HG03575 (cell line): ENCODE results near the gene GLP2R.
"Not testable (repeated sequence)": the region's sequence is repeated elsewhere in the genome, so short reads cannot be mapped to it uniquely, and the experiment has no call there.

Source experiments
- ATAC-seq: cut with Tn5 transposase; IDR thresholded peaks from one replicate; pipeline ENCODE4 v1.9.1; 2021; ENCODE audit not compliant: unreplicated experiment, insufficient number of reproducible peaks, low FRiP score; ENCODE audit errors: extremely low read depth

GLP2R gene, protein sequence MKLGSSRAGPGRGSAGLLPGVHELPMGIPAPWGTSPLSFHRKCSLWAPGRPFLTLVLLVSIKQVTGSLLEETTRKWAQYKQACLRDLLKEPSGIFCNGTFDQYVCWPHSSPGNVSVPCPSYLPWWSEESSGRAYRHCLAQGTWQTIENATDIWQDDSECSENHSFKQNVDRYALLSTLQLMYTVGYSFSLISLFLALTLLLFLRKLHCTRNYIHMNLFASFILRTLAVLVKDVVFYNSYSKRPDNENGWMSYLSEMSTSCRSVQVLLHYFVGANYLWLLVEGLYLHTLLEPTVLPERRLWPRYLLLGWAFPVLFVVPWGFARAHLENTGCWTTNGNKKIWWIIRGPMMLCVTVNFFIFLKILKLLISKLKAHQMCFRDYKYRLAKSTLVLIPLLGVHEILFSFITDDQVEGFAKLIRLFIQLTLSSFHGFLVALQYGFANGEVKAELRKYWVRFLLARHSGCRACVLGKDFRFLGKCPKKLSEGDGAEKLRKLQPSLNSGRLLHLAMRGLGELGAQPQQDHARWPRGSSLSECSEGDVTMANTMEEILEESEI

GRCh38 chr17:9825641-9826150 is at the start of gene GLP2R:
Gene GLP2R (plus strand): TSS chr17:9825924. CDS start chr17:9826064, 140 bp downstream.
- no peak for ATAC-seq

- ATAC-seq, result no peak
Measured at GRCh38 chr17:9776911-9777310, 48.8 kb upstream of the GLP2R start.

DNA sequence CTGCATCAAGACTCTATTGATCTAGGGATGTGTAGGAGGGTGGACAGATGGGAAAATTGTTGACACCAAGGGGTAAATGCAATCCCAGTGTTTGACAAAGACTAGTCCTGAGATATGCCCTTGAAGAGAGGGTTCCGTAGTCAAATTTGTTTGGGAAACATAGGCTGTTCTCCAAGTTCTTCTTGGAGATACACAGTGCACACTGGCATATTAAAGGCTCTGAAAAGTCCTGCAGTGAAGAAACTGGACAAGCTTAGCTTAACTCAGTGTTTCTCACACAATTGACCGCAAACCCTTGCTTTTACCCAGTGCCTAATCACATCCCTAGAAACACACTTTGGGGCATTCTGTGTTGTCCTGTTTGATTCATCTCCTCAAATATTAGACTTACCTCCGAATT is 45.2 kb upstream of the GLP2R start:
- ATAC-seq, result no peak

DNA sequence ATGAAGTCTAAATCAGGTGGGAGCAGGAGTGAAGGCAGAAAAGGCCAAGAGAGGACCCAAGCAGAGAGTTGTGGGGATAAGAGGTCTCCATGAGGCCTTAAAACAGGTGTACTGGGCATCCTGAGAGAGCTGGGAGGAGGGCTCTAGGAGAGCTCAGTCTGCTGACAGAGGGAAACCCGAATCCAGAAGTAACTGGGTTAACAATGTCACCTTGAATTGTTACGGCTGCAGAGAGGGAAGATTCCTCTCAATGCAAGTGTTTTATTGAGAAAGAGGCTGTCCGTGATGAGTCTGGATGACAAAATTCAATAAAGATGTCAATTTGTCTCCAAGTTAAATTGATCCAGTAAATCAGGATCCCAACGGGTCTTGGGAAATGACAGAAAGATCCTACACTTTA is 42.7 kb upstream of the GLP2R start:
- ATAC-seq, result no peak

GRCh38 chr17:9783465-9783864 is 42.3 kb upstream of the GLP2R start:
- ATAC-seq, result not testable (repeated sequence)

DNA sequence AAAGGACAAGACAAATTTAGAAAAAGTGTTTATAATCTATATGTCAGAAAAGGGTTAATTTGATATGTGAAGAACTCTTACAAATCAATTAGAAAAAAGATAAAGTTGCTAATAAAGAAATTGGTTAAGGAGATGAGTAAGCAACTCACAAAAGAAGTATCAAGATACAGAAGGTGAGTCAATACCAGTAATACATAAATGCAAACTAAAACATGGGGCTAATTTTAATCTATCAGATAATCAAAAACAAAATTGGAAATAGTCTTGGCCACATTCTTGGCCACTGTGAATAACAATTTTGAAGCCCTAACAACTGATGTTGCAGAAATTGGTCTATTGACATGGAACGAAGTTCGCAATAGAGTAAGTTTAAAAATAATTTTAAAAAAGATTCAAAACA is 41.2 kb upstream of the GLP2R start:
- no peak for ATAC-seq

DNA sequence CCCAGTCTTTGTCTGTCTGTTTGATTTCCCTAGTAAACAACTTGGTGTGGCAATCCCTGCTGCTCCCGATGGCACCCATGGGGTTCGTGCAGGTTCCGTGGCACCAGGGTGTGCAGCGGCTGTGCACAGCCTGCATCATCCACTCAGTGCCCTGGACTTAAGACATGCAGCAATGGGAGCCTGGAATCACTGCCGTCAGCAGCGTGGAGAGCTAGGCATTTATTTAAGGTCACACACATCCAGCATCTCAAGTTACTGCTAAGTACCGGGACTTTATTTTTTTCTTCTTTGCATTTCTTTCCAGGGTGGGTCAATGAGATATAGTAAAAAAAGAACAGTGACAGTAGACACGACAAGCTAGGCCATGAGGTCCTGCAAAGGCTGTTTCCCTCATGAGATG is 37.1 kb upstream of the GLP2R start:
- no peak for ATAC-seq

DNA sequence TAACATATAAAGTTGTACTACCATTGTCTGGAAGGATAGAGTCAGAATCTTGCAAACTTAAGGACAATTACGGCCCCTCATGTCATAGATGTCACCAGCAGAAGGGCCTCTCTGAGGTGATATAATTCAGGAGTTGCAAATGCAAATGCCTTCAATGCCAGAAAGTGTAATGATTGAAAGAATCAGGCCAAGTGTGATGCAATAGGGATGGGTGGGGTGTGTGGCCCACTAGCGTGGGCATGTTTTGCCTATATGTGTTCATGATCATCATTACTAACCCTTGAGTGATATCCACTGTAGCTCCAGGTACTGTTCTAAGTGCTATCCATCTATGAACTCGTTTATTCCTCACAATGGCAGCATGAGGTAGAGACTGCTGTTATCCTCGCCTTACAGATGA is 35.4 kb upstream of the GLP2R start:
- ATAC-seq, result no peak

DNA sequence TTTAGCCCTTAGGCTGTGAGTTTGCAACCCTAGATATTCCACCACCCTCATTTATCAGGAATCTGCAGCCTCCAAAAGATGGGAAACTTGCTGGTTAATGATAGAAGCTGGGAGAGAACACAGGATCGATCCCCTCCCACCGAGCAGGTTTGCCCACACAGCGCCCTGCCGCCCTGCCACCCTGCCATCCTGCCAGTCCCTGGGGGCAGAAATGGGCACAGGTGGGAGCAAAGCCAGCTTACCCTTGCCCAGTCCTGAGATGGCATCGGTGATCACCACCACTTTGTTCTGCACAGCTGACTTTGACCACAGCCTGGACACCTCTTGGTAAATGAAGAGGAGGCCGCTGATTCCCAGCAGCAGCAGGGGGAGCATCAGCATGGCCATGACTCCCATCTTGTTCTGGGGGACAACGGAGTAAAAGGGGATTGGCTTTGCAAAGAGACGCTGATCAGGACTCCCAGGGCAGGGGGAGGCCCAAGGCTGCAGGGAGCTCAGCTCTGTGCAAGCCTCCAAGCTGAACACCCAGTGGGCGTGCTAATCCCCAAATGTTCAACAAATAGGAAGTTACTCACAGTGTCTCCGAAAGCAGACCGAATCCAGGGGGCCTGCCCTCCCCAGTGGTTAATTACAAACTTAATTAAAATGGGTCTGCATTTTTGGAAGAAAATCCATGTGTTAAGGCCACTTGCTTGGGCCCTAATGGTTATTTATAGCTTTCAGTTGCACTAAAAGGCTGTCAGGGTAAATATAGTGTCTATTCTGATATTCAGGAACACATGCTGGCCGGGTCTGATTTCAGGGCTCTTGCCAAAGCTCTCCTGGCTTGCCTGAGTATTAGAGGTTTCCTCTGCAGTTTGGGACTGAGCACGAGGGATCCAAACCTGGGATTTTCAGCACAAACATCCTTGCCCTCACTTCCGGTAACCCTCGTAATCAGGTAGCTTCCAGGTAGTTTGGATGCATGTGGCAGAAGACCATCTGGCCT is 34.5 kb upstream of the GLP2R start, which contains the start of gene DHRS7C:
Gene DHRS7C (minus strand): TSS at position 704 of the 988 bp plus-strand sequence. CDS start 308 bp downstream, at position 396.
- ATAC-seq, result no peak

DNA sequence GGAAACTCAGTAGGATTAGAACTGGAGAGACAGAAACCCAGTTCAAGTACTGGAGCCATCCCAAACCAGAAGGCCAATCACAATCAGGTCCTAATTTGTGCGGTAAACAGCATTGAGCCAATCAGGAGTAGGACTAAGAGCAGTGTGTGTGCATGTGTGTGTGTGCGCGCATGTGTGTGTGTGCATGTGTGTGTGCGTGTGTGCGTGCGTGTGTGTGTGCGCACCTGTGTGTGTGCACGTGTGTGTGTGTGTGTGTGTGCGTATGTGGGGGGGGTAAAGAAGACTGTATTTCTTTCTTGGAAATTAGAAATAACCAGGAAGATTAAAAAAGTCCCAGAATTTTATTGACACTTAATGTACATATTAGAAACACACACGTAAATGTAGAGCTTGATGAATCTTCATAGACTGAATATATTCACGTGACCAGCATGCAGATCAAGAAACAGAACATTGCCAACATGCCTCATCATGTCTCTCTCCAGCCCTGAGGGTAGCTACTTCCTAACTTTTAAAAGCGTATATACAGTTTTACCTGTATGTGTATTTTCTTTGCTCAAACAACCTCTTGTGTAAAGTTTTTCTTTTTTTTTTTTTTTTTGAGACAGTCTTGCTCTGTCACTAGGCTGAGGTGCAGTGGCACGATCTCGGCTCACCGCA is 33.4 kb upstream of the GLP2R start:
- ATAC-seq, result no peak

DNA sequence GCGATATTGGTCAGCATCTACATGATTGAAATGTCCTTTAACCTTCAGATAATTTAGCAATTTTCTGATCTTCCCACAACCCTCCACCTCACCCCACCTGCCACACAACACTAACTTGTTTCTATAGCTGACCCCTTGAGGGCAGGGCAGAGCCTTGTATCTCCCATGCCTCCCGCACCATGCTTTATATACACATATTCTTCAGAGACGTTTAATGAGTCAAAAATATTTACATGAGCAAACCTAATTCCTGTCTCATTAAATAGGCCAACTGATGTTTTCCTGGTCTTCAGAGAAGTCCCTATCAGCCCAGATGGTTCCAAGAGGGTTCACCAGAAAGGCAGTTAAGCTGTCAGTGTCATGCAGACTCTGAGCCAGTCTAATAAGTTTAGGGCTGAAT is 27.7 kb upstream of the GLP2R start:
- ATAC-seq, result no peak

DNA sequence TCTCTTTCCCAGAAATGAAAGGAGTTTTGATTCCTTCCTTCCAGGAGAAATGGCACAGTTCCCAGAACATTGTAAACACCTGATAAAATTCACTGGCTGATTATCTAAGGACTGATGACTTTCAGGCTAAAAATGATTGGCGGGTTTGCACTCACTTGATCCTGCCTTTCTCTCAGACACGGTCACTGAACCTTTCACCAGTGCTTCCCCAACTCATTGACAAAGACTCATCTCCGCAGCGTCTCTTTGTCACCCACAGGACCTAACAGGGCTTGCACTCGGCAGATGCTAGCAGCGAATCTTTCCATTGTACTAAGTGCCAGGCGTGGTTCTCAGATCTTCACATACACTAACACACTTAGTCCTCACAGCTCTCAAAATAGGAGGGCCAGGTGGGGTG is 27.0 kb upstream of the GLP2R start:
- ATAC-seq, result no peak

GRCh38 chr17:9801505-9801904 is 24.2 kb upstream of the GLP2R start:
- no peak for ATAC-seq

- no peak for ATAC-seq
Measured at GRCh38 chr17:9802294-9802693, 23.4 kb upstream of the GLP2R start.

DNA sequence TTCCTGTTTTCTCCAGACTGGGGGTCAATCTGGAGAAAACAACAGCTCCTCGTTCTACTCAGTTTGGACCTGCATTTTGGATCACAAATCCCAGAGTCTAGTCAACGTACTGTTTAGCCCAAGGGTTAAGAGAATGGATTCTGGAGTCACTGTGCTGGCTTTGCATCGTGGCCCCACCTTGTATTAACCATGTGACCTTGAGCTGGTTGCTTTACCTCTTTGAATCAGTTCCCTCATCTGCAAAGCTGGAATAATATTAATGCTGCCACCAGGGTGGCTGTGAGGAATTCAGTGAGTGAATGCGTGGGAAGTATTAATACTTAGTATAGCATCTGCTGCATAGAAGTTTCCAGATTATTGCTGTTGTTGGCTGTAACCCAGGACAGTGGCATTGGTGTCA is 23.0 kb upstream of the GLP2R start:
- no peak for ATAC-seq

DNA sequence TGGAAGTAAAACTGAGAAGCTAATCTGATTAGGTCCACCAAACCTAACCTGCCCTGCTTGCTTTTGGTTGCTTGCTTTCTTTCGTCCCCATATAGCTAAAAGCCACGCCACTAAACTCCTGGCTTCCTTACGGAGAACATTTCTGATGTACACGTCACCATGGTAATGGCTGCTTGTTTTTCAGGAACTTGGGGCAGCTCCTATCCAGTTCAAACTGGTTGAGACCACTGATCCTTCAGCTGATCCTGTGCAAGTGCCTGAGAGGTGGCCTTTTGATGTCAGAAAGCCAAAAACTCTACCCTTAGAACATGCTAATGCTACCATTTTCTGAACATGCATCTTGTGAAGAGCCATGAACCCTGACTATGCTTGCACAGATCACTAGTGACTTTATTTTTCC is 20.0 kb upstream of the GLP2R start:
- no peak for ATAC-seq

- no peak for ATAC-seq
Measured at GRCh38 chr17:9806699-9807098, 19.0 kb upstream of the GLP2R start.

DNA sequence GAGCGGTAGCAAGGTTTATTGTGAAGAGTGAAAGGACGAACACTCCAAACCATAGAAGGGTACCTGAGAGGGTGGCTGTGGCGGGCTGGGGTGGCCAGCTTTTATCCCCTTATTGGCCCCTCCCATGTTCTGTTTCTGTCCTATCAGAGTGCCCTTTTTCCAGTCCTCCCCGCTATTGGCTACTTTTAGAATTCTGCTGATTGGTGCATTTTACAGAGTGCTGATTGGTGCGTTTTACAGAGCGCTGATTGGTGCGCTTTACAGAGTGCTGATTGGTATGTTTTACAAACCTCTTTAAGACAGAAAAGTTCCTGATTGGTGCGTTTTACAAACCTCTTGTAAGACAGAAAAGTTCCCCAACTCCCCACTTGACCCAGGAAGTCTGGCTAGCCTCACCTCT is 16.3 kb upstream of the GLP2R start:
- no peak for ATAC-seq
